Jurkat, Clone E6-1 (cell line): ENCODE results near the gene GALNTL6. TPM values are rescaled to one million over a fixed set of nuclear protein-coding genes. Genes with fewer than 3 reads are reported as not detected.

ENCODE experiments used
- DNase-seq: peaks from one replicate; pipeline ENCODE4 v3.0.0-alpha.2; 2011; ENCODE audit warnings: low read depth, low spot score
- H3K4me3 ChIP-seq: 2 replicates; pipeline ENCODE4 v1.5.1; 2011; ENCODE audit warnings: mild to moderate bottlenecking, low read length, control low read depth, moderate library complexity
- polyA plus RNA-seq: library from polyadenylated mRNA; unstranded; fragments of >200 nt; gene quantifications from one replicate; pipeline ENCODE4 v1.2.1, GENCODE V29; 2012; ENCODE audit warnings: missing spikeins; ENCODE audit not compliant: insufficient read length, insufficient read depth

Gene GALNTL6
- not detected for polyA plus RNA-seq

- no peak within 1 kb of the TSS for H3K4me3 ChIP-seq
These were observed at the start of gene GALNTL6 for GRCh38 chr4:171812665-171813525. GALNTL6 (plus strand) TSS chr4:171813404.

GRCh38 chr4:171765514-171765913 lies 47.7 kb upstream of the GALNTL6 start:
- H3K4me3 ChIP-seq = no peak overlapping the region
- DNase-seq = no peak

More at GRCh38 chr4:171812665-171813525, at the start of gene GALNTL6:
- no peak for DNase-seq

GRCh38 chr4:171774642-171775190 lies 38.5 kb upstream of the GALNTL6 start:
- no peak for DNase-seq
- H3K4me3 ChIP-seq = no peak overlapping the region

- no peak for DNase-seq
- H3K4me3 ChIP-seq = no peak overlapping the region
These were observed 33.9 kb upstream of the GALNTL6 start for GRCh38 chr4:171779301-171779700.

- no peak overlapping the region for H3K4me3 ChIP-seq
- DNase-seq = no peak
These were observed 27.8 kb upstream of the GALNTL6 start for GRCh38 chr4:171785388-171785787.

- DNase-seq = no peak
These were observed 19.5 kb upstream of the GALNTL6 start for GRCh38 chr4:171793723-171794122.

DNA sequence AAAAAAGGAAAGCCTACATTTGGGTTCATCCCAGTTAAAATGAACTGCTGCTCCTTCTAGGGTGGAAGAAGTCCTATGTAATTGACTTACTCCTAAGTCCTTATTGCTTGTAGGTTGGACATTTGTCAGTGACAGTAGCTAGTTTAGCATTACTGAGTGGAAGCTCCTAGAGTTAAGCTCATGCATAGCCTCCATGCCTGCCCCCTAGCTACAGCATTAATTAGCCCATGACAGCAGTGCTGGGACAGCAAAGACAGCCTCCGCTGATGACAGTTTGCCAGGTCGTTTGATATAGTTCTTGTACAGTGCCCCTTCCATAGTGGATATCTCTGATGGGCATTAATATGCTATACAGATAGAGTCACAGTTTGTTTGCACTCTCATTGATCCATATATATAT lies 18.7 kb upstream of the GALNTL6 start:
- DNase-seq = no peak
- H3K4me3 ChIP-seq = no peak overlapping the region

More at GRCh38 chr4:171793723-171794122, 19.5 kb upstream of the GALNTL6 start:
- H3K4me3 ChIP-seq = no peak overlapping the region

DNA sequence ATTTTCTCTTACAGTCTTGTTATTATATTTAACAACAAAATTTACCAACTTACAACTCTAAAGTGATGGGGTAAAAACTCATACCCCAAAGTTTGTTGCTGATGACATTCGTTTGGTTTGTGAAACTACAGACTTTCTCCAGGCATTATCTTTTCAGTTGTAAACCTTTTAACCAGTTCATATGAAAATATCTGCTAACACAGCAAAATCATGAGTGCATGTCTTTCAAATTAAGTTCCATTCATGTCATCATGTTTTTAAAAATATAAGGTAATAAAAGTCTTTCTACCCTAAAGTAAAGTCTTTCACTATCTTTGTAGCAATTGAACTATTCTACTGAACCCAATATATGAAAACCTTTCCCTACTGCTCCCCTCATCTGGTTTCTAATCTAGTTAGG lies 3.4 kb upstream of the GALNTL6 start:
- DNase-seq = no peak
- H3K4me3 ChIP-seq = no peak overlapping the region

- no peak for DNase-seq
- H3K4me3 ChIP-seq = no peak overlapping the region
These were observed 905 bp upstream of the GALNTL6 start for GRCh38 chr4:171812333-171812664.

DNA sequence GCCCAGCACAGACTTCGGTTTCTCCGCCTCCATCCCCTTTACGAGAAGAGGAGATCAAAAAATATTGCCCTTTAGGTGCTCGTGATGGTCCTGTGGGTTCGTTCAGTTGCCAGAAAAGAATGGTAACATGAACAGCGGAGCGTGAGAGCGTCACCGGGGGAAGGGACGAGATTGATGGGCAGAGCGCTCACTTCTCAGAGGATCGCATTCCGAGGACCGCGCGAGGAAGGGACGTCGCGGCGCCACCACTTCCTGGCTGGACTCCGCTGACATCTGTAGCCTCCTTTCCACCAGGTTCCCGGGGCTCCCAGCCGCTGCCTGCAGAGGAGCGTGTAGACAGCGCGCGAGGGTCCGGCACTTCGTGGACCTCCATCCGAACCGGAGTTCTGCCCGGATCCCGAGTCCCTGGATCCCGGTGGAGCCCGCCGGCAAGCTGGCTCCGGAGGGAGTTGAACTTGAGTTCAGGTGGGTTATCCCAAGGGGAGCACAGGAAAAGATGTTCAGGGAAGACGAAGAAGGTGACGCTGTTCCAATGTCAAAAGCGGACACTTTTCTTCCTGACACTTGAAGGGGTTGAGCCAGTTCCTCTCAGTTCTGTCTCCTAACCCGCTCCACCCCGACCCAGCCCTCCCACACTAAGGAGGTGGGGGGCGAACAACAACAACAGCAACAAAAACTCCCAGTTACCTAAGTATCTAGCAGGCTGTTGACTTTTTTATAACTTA lies 484 bp downstream of the GALNTL6 start:
- no peak overlapping the region for H3K4me3 ChIP-seq
- DNase-seq = no peak

DNA sequence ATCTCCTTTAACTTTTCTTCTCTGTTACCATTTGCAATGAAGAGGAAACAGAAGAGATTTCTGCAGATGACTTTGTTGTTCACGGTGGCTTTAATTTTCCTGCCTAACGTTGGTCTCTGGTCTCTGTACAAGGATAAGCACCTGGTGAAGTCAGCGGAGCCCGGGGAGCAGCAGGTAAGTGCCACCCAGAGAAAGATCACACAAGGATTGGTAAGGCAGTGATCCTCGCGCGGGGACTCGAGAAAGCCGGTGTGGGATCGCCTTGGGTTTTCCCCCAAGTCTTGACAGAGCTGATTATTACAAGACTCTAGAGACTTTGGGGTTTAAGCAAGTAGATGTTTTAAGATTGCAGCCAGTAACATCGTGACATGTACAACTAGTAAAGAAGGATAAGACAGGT lies 1.3 kb downstream of the GALNTL6 start:
- DNase-seq = no peak
- H3K4me3 ChIP-seq = no peak overlapping the region

GRCh38 chr4:171817026-171817425 lies 3.8 kb downstream of the GALNTL6 start:
- no peak overlapping the region for H3K4me3 ChIP-seq
- no peak for DNase-seq

- DNase-seq = peak; percentile 24
These were observed 21.4 kb downstream of the GALNTL6 start for GRCh38 chr4:171834640-171835039.

DNA sequence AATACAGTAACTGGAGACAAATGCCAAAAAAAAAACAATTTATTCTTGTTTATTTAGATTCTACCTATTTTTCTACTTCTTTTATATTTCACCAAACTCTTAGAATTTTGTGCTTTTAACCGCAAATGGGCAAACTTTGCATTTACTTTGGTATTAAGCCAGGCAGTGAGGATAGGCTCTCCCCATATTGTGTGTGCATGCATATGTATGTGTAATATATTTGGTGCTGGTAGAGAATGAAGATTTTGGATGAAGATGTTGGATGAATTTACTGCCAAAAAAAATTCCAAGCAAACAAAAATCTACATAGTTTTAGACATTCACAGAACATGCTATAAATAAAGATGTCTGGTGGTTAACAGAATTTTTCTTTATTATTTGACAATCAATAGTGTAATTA lies 30.3 kb downstream of the GALNTL6 start:
- H3K4me3 ChIP-seq = no peak overlapping the region
- DNase-seq = no peak

More at GRCh38 chr4:171834640-171835039, 21.4 kb downstream of the GALNTL6 start:
- H3K4me3 ChIP-seq = no peak overlapping the region

DNA sequence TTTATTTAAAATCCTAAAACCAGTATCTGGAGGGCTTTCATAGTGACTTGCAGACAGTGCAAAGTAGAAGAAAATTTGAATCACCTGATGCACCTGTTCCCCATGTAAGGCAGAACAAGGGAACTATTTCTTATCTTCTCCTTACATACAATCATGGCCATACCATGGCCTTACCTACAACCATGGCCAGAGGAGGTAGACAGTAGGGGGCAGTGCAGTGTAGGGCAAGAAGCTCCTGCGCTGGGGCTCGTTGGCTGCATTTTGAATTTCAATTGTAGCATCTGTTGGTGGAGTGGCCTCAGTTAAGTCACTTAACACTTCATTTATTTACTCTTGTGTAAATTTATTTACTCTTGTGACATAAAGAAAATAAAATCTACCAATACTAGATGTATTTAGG lies 33.0 kb downstream of the GALNTL6 start:
- DNase-seq = peak; percentile 33
- no peak overlapping the region for H3K4me3 ChIP-seq

DNA sequence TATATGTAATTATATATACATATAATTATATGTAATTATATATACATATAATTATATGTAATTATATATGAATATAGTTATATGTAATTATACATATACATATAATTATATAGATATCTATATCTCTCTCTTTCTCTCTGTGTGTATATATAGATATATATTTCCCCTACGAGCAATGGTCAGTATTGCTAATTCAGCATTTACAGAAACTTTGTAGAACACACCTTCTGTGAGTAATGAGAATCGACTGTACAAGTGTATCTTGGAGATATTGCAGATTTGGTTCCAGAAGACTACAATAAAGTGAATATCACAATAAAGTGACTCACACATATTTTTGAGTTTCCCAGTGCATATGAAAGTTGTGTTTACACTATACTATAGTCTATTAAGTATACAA lies 33.7 kb downstream of the GALNTL6 start:
- DNase-seq = no peak
- no peak overlapping the region for H3K4me3 ChIP-seq

GRCh38 chr4:171847751-171848150 lies 34.5 kb downstream of the GALNTL6 start:
- DNase-seq = no peak
- no peak overlapping the region for H3K4me3 ChIP-seq

- no peak overlapping the region for H3K4me3 ChIP-seq
- DNase-seq = no peak
These were observed 36.5 kb downstream of the GALNTL6 start for GRCh38 chr4:171849686-171850222.

GRCh38 chr4:171851295-171851694 lies 38.1 kb downstream of the GALNTL6 start:
- no peak overlapping the region for H3K4me3 ChIP-seq
- DNase-seq = no peak
